Astrocyte of the cerebellum (primary cell): ENCODE results near the gene ZFAND2A.
"Not testable (repeated sequence)": the region's sequence is repeated elsewhere in the genome, so short reads cannot be mapped to it uniquely, and the experiment has no call there.

Experiments
- DNase-seq: peaks from one replicate; pipeline ENCODE4 v3.0.0-alpha.2; 2011; ENCODE audit warnings: low read depth
- H3K4me3 ChIP-seq: 2 replicates; pipeline ENCODE4 v1.5.1; 2011; ENCODE audit warnings: mild to moderate bottlenecking, low read depth, low read length, moderate library complexity
- in situ Hi-C: cut with HindIII; loops from 2 replicates; pipeline ENCODE4 v1.10.0; 2017; ENCODE audit warnings: low sequenced_read_pairs
- TF ChIP-seq, protein P1 (sequence below): IDR thresholded peaks from 2 replicates; pipeline ENCODE4 v1.5.1; 2012; ENCODE audit warnings: low read length, low read depth, moderate library complexity, mild to moderate bottlenecking; ENCODE audit errors: missing control alignments

The ZFAND2A gene

DNA sequence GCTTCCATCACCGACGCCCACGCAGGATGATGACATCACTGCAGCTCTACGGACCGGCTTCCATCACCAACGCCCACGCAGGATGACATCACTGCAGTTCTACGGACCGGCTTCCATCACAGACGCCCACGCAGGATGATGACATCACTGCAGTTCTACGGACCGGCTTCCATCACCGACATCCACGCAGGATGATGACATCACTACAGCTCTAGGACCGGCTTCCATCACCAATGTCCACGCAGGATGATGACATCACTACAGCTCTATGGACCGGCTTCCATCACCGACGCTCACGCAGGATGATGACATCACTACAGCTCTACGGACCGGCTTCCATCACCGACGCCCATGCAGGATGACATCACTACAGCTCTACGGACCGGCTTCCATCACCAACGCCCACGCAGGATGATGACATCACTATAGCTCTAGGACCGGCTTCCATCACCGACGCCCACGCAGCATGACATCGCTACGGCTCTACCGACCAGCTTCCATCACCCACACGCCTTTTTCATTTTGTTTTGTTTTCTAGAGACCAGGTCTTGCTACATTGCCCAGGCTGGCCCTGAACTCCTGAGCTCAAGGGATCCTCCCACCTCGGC, 42.6 kb downstream of the ZFAND2A start:
- TF ChIP-seq, protein P1, sequence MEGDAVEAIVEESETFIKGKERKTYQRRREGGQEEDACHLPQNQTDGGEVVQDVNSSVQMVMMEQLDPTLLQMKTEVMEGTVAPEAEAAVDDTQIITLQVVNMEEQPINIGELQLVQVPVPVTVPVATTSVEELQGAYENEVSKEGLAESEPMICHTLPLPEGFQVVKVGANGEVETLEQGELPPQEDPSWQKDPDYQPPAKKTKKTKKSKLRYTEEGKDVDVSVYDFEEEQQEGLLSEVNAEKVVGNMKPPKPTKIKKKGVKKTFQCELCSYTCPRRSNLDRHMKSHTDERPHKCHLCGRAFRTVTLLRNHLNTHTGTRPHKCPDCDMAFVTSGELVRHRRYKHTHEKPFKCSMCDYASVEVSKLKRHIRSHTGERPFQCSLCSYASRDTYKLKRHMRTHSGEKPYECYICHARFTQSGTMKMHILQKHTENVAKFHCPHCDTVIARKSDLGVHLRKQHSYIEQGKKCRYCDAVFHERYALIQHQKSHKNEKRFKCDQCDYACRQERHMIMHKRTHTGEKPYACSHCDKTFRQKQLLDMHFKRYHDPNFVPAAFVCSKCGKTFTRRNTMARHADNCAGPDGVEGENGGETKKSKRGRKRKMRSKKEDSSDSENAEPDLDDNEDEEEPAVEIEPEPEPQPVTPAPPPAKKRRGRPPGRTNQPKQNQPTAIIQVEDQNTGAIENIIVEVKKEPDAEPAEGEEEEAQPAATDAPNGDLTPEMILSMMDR, result no peak
- in situ Hi-C loops, result no loop called here
- no peak overlapping the region for H3K4me3 ChIP-seq
- DNase-seq, result no peak

DNA sequence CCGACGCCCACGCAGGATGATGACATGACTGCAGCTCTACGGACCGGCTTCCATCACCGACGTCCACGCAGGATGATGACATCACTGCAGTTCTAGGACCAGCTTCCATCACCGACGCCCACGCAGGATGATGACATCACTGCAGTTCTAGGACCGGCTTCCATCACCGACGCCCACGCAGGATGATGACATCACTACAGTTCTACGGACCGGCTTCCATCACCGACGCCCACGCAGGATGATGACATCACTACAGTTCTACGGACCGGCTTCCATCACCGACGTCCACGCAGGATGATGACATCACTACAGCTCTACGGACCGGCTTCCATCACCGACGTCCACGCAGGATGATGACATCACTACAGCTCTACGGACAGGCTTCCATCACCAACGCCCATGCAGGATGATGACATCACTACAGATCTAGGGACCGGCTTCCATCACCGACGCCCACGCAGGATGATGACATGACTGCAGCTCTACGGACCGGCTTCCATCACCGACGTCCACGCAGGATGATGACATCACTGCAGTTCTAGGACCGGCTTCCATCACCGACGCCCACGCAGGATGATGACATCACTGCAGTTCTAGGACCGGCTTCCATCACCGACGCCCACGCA, 43.5 kb downstream of the ZFAND2A start:
- H3K4me3 ChIP-seq, in situ Hi-C loops, DNase-seq: not testable (repeated sequence)

DNA sequence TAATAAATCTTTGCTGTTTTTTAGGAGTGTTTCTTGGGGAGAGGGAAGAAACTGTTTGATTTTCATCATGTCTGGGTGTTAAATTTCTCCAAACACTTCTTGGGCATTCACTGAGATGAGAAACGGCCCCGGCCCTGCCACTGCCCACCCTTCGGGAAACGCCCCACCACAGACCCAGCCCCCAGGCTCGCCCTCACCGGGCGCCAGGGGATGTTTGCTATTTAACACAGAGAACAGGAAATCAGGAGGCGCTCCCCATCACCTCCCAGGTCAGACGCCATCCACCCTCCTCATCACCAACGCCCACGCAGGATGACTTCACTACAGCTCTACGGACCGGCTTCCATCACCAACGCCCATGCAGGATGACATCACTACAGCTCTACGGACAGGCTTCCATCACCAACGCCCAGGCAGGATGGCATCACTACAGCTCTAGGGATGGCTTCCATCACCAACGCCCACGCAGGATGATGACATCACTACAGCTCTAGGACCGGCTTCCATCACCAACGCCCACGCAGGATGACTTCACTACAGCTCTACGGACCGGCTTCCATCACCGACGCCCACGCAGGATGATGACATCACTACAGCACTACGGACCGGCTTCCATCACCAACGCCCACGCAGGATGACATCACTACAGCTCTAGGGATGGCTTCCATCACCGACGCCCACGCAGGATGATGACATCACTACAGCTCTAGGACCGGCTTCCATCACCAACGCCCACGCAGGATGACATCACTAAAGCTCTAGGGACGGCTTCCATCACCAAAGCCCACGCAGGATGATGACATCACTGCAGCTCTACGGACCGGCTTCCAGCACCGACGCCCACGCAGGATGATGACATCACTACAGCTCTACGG, 44.6 kb downstream of the ZFAND2A start:
- not testable (repeated sequence) for DNase-seq

DNA sequence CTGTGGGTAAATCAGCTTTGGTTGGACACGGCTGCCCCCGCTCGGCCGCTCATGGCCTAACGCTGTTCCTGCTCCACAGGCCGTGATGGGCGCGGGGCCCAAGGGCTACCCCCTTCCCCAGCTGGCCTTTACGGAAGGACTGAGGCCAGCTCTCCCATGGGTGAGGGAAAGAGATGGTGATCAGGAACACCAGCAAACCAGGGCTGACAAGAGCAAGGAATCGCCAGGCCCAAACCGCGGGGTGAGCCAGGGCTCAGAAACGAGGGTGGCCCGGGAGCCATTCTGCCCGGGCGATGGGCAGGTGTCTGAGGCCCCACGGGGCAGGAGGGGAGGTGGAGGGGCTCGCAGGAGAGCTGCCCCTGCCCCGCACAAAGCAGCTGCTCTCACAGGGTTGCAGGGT, 45.5 kb downstream of the ZFAND2A start:
- TF ChIP-seq, protein P1, result no peak
- in situ Hi-C loops, result no loop called here
- no peak for DNase-seq

More for the DNA sequence above, 44.6 kb downstream of the ZFAND2A start:
- H3K4me3 ChIP-seq, in situ Hi-C loops: not testable (repeated sequence)

DNA sequence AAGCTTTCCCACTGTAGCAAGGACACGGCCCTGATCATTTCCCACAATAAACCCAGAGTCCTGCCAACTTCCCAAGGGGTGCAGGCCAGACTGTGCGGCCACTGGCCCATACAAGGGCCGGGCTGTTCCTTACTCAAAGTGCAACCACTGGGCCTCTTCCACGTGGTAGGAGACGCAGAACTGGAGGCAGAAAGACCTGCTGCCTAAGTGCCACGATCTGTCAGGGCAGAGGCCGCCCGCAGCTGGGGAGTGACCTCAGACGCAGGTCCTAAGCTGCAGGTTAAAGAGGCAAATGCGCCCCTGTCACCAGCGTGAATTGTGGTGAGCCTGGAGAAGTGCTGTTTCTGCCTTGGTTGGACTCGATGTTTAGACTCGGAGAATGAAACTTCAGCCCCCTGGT, 45.9 kb downstream of the ZFAND2A start:
- no peak overlapping the region for H3K4me3 ChIP-seq
- no peak for DNase-seq
- in situ Hi-C loops, result no loop called here
- TF ChIP-seq, protein P1, result no peak

More for the DNA sequence above, 45.5 kb downstream of the ZFAND2A start:
- H3K4me3 ChIP-seq, result no peak overlapping the region

DNA sequence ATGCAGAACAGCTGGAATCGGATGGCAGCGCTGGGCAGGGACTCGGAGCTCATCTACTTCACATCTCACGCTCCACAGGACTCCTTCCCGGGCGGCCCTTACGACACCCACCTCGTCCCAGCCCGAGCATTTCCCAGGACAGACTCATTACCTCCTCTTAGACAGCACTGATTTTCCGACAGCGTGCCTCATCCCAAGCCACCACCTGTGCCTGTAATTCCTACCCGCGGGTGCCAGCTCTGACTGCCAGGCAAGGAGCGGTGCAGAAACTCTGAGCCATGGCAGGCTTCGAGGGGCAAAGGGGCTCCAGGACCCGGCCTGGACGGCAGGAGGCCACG, 46.5 kb downstream of the ZFAND2A start:
- H3K4me3 ChIP-seq, result no peak overlapping the region
- TF ChIP-seq, protein P1, result no peak
- in situ Hi-C loops, result no loop called here
- no peak for DNase-seq

DNA sequence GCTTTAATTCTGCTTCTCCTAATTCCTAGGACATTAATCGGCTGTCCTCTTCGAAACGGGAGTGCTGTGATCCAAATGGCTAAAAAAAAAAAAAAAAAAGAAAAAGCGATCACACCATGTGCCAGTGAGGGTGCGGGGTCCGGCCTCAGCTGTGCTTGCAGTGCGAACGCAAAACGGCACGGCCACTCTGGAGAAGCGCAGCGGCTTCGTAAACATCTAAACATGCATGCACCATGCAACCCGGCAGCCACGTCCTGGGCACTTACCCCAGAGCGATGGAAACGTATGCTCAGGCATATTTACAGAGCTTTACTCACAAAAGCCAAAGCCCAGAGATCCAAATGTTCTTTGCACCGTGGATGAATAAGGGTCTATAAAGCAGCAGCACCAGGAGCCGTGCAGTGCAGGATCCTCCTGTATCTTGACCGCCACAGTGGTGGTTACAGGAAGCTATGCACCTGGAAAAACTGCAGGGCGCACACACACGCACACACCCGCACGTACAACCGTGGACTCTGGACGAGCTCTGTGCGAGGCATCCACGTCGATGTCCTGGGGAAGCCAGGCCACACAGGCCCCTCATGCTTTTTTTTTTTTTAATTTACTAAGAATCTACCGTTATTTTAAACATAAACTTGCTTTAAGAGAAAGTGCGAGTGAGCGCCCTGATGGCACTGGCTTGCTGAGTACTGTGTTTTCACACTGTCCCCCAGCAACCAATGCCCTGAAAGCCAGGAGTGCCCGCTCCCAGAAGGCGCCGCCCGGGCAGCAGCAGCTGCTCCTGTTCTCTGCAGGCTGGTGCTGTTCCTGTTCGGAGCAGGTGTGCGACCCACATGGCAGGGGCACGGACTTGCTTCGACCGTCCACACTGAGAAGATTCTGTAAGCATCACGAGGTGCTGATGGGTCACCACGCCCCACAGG, 47.1 kb downstream of the ZFAND2A start:
- no peak for DNase-seq
- TF ChIP-seq, protein P1, result no peak
- in situ Hi-C loops, result no loop called here
- no peak overlapping the region for H3K4me3 ChIP-seq
